AG09309 (cell line): ENCODE results near the gene TMEM131.

Experiments
- DNase-seq: peaks from one replicate; pipeline ENCODE4 v3.0.0-alpha.2; 2010; ENCODE audit warnings: low read depth
- H3K4me3 ChIP-seq: 2 replicates; pipeline ENCODE4 v1.5.1; 2011; ENCODE audit warnings: mild to moderate bottlenecking, low read depth, low read length, moderate library complexity; ENCODE audit not compliant: control insufficient read depth
- CTCF ChIP-seq: IDR thresholded peaks from 2 replicates; pipeline ENCODE4 v1.5.1; 2011; ENCODE audit warnings: mild to moderate bottlenecking, low read depth, low read length, inconsistent platforms; ENCODE audit not compliant: insufficient read depth, control insufficient read depth; ENCODE audit errors: missing control alignments

TMEM131 gene

GRCh38 chr2:98020516-98020915 is 24.8 kb upstream of the TMEM131 start:
- no peak overlapping the region for H3K4me3 ChIP-seq
- TF ChIP-seq CTCF, result no peak
- no peak for DNase-seq

- H3K4me3 ChIP-seq, result no peak overlapping the region
- no peak for TF ChIP-seq CTCF
- no peak for DNase-seq
Measured at GRCh38 chr2:98016908-98017670, 21.3 kb upstream of the TMEM131 start.

DNA sequence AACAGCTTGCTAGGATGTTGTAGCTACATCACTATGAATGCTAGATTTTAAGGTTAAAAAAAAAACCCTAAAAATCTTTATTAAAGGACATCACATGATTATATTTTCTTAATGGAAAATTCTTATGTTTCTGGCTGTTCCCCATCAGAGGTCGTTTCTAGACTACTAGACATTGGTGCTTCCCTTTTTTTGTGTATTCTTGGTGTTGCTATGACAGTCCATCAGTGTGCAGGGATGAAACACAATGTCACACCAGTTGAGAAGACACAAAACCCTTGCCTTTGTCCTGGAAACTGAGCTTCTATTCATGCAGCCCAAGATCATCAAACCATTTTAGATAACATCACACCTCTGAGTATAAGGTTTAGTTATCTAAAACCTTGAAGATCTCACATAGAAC is 19.9 kb upstream of the TMEM131 start:
- no peak overlapping the region for H3K4me3 ChIP-seq
- TF ChIP-seq CTCF, result no peak
- no peak for DNase-seq

DNA sequence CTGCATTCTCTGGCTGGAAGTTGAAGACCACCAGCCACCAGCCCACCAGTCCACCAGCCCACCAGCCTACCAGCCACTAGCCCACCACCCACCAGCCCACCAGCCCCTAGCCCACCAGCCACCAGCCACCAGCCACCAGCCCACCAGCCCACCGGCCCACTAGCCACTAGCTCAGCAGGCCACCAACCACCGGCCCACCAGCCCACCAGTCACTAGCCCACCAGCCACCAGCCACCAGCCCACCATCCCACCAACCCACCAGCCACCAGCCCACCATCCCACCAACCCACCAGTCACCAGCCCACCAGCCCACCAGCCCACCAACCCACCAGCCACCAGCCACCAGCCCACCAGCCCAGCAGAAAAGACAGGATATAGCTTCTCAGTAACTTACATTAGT is 18.6 kb upstream of the TMEM131 start:
- no peak for DNase-seq
- TF ChIP-seq CTCF, result no peak
- no peak overlapping the region for H3K4me3 ChIP-seq

DNA sequence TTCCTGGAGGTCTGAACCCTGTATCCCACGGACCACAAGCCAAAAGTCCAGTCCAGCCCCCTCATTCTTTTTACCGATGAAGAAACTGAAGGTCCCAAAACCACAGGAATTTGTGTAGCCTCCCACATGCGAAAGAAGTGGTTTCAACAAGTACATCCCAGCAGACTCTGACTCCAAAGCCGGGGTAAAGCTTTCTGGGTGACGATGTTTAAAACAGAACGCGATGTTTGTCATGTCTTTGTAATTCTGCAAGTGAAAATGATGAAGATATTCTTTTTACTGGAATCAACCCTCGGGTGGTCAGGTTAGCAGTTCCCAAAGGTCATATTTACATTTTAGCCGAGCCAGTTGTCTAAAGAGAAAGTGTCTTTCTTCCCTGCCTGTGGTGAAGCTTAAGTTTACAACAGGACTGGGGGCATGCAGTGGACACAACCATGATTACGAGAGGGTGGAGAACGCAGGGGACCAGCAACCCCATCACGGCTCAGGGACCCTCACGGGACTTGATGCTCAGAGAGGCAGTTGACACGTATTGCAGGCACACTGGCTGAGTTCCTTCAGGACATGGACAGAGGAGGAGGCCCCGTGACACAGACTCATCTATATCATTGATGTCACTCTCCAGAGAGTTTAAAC is 17.8 kb upstream of the TMEM131 start:
- TF ChIP-seq CTCF, result no peak
- no peak for DNase-seq
- peak overlapping the region; percentile 1; the same call in 1 of the 2 replicates for H3K4me3 ChIP-seq

- no peak for DNase-seq
- TF ChIP-seq CTCF, result no peak
- no peak overlapping the region for H3K4me3 ChIP-seq
Measured at GRCh38 chr2:98012561-98012991, 16.8 kb upstream of the TMEM131 start.
